Stimulated activated CD8-positive, alpha-beta memory T cell treated with anti-CD3 and anti-CD28 coated beads, Interleukin-4, amount 100 ng/mL, for 4 hours (primary cell): Measurements from ENCODE around the gene PCDHB1.

ENCODE experiments used
- DNase-seq, 2 donors: peaks; one replicate each; pipeline ENCODE4 v3.0.0-alpha.2; 2020; ENCODE audit warnings: low read depth in 2 of 2, low spot score in 1 of 2

Gene PCDHB1, protein sequence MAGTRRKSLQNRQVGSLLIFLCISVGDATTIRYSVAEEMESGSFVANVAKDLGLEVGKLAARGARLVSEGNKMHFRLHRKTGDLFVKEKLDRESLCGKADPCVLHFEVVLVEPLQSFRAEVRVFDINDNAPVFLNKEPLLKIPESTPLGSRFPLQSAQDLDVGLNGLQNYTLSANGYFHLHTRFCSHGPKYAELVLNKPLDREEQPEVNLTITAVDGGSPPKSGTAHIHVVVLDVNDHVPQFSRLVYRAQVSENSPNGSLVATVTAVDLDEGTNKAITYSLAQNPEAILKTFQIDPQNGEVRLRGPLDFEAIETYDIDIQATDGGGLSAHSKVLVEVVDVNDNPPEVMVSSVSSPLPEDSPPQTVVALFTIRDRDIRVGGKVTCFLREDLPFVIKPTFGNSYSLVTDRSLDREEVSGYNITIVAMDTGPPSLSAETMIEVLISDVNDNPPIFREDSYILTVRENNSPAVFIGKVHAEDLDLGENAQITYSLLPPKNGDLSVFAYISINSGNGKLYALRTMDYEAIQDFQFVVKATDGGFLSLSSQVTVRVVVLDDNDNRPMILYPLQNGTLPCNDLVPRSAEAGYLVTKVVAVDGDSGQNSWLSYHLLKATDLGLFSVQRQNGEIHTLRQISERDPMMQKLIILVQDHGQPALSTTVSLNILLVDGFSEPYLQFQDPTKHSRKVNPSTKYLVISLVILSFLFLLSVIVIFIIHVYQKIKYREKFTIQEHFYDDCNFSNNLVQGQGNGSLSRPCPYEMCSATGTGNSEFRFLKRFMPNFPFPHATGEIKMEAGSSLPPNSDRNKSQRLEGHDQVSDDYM

DNA sequence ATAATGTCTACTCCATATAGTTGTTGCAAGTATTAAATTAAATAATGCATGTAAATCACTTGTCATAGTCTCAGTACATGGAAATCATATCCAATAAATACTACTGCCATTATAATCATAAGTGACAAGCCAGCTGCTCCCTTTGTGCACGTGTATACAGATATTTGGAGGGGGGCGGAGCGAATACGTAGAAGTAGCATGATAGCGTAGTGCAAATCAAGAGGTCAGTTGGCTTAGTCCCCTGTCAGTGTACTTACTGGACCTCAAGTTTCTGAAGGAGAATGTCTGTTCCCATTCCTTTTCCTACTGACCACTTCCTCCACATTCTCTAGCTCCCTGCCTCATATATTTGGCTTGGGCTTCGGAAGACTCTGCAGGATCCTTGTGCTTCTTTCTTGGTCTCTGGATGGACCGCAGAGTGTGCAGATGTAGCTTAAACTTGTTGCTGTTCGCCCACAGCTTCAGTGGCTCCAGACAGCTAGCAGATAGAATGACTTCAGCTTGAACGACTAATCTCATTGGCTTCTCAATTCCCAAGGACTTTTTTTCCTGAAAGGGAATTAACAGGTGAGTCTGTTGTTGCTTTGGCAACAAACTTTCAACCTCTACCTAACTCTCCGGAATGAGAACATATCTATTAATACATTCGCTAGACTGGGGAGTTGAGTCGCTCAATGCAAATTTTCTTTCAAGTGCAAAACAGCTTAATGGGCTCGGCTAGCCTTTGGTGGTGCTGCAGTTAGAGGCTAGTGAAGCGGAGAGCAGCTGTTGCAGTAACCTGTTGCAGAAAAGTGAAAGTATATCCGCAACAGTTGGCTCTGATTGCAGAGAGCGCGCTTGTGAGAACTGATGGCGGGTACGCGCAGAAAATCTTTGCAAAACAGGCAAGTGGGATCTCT lies at the start of gene PCDHB1:
Gene PCDHB1 (plus strand): TSS at position 753 of the 899 bp plus-strand sequence. CDS start 97 bp downstream, at position 850.
- DNase-seq: no peak

DNA sequence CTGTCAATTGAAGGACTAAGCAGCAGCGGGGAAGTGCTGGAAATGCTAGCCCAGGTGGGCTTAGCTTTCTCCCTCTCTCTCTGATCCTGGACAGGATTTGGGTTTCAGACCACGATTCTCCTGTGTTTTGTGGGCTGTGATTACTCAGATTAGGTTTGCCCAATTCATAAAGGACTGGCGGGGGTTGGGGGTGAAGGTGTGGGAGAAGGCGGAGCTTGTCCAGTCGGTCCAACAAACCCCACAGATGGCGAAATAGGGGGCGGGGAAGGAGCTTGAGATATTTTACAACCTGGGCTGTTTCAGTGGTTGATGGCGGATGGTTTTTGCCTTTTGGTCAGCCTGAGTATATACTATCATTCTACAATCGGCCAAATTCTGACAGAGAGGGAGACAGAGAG lies 49.7 kb upstream of the PCDHB1 start:
- DNase-seq: no peak

DNA sequence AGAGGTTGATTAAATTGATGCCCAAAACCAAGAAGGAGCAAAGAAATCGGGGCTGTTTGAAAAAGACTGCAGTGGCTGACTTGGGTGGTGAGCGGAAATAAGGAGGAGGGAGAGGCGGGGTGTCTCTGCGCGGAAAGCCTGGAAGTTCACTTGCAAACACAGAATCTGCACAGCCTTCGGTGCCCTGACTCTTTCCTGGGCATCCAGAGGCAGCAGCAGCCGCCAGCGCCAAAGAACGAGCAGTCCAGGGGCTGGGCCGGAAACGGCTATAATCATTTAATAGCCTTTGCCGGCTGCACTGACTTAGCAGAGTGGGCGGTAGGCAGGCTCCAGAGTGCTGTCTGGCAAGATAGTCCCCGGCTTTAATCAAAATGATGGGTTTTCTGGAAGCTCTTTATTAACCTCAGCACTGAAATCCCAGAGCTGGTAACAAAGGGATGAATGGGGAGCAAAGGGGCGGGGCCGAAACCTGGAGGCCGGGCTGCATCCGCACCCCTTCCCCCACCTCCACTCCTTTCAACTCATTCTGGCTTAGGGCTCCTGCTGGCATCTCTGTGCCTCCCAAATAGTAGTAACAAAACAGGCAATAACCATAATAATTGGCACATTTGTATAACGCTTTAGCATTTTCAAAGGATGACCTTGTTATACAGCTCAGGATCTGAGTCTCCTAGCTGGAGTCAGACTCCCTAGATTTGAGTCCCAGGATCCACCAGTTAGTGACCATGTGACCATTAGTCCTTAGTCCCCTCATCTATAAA lies 49.1 kb upstream of the PCDHB1 start:
- no peak for DNase-seq

DNA sequence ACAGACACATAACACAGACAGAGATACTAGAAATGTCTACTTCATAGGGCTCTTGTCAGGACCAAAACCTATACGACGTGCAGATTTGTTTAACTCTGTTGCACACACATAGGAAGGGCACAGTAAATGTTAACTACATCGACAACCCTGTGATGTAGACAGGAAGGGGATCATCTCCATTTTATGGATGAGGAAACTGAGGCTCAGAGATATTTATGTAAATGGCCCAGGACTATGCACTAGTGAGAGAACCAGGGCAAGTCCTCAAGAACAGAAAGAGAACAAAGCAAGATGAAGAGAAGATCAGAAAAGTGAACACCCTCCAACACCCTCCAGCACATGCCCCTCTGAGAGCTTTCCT lies 48.6 kb upstream of the PCDHB1 start:
- DNase-seq: no peak

- no peak for DNase-seq
Observed at GRCh38 chr5:141003031-141003430, 48.1 kb upstream of the PCDHB1 start.

DNA sequence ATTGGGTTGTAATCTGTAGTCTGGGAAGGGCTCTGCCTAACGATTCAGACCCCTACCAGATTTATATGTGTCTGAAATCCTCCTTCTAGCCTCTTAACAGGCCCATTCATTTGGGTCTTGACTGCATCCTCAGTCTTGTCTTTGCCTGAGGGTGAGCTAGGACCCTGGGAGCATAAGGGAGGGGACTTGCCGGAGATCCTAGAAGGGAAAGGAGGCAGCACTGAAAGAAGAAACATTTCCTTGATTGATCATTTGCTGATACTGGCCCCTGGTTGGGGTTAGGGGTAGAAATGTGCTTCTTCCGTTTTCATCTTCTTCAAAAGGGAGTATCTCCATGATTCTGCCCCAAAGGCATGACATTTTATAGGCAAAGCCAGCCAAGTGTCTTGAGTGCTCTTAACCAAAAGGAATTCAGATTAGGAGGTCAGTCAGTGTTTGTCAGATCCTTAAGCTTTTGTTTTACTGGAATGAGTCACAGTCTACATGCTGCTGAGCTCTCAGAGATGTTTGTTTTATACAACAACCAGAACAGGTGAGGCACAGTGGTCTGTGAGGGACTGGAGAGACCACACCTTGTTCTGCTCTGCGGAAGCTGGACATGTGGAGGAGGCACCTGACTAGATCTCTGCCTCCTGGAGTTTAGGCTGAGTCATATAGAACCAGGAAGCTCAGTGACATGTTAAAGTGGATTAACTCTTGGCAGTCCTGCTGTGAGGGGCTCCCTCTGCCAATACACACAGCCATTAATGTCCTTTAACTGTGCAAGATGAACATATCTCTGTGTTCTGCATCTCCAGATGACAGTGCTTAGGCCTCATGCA lies 47.2 kb upstream of the PCDHB1 start:
- DNase-seq: no peak

DNA sequence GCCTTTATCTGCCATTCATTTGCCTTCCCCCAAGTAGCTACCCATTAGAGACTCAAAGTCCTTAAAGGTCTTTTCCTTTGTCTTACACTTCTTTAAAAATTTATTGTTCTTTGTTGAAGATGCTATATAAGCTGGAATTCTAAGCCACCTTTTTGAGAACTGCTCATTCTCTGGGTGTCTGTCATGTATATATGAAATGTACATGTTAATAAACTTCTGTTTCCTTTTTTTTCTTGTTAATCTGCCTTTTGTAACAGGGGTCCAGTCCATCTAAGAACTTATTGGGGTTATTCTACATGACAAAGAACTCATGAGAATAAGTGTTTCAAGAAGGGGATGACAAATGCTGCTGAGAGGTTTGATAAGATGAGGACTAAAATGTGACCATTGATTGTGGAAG lies 43.4 kb upstream of the PCDHB1 start:
- DNase-seq: no peak

DNA sequence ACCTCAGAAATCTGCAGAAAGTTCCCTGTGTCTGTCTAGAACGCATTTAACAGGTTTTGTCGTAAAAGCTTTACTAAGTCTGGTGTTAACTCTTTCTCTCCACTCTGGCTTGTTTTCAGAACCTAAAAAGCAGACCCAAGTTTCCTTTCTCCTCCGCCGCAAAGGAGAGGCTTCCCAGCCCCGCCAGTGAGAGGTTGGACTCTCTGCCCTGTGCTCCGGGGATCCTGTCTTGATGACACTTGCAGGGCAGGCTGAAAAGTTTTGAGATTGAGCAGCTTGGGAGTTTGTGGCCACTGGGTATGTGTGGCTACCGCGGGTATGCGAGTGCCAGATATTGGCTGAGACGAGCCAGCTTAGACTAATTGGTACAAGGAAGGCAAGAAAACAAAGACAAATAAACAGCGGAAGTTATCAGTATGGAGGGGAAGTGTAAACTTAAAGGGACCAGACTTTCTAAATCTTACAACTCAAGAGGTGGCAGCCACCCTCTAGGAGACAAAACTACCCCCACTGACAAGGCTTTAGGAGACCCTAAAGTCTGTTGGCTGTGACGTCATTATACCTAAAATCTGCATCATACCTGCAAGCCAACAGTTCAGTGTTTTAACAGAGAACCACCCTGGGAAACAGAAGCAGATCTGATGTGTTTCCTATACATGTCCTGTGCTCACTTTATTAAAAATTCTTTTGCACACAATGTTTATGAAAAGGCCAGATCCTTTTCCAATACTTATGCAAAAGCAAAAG lies 41.0 kb upstream of the PCDHB1 start:
- no peak for DNase-seq

GRCh38 chr5:141017943-141018342 lies 33.2 kb upstream of the PCDHB1 start:
- DNase-seq: no peak

- DNase-seq: no peak
Observed at GRCh38 chr5:141022384-141022783, 28.8 kb upstream of the PCDHB1 start.

- DNase-seq: no peak
Observed at GRCh38 chr5:141031006-141031405, 20.2 kb upstream of the PCDHB1 start.

DNA sequence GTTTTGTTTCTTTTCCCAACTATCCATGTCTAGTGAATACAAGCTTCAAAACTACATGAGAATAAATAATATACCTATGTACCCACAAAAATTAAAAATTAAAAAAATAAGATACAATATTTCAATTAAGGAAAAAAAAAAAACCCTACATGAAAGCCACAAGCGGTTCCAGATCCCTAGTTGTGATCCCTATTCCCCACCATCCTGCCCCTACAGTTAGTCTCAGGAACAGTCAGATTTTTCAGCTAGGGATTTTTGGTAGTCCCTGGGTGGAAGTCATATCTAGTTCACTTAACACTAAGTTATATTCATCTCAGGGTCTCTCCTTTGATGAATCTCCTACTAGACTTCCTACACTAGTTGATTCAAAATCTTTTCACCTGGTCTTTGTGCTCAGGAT lies 18.5 kb upstream of the PCDHB1 start:
- DNase-seq: no peak

- DNase-seq: no peak
Observed at GRCh38 chr5:141039061-141039460, 12.1 kb upstream of the PCDHB1 start.

DNA sequence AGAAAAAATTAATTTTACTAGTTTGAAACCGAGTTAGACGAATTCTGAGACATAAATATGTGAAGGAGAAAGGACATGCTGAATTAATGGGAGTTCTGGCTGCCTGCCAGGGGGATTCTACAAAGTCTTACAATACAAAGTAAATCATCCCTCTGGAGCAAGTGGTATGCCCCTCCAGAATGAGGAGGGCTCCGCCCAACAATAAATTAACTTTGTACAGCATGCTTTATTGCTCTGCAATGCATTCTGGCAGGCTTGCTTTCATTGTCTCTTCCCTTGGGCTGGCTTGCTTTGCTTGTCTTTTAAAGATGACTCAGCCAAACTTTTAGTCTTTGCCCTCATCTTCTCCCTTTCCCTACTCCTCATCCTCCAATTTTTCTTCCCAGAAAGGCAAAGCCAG lies 11.7 kb upstream of the PCDHB1 start:
- DNase-seq: no peak

GRCh38 chr5:141040093-141040770 lies 10.9 kb upstream of the PCDHB1 start:
- no peak for DNase-seq

DNA sequence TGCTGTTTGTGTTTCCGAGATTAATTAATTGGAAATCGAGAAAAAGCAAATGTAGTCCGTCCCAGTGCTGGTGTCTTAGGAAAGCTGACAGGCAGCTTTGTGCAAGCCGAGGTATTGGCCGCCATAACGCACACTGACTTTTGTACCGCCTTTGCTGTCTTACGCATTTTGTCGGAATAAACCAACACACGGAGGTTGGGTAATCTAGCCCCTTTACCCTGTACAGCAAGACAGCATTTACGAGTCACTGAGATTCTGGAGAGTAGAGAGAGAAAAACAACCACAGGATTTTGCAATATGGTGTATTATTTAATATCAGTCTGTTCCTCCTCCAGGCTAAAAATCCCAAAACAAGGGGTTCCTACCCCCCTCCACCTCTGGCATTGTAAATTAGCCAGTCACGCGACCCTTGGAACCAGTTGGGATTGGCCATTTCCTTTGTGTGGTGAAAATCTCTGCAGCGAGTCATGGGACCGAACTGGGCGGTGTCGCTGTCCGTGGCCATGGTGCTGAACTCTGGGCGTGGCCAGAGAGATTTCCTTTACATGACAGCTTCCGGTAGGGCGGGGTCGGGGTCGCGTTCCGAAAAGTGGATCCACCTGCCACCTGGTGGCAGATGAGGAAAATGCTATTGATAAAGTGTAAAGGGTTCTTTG lies 10.3 kb upstream of the PCDHB1 start:
- DNase-seq: peak in 1 of 2 donors; percentile 2

- DNase-seq: no peak
Observed at GRCh38 chr5:141041427-141041785, 9.8 kb upstream of the PCDHB1 start.

DNA sequence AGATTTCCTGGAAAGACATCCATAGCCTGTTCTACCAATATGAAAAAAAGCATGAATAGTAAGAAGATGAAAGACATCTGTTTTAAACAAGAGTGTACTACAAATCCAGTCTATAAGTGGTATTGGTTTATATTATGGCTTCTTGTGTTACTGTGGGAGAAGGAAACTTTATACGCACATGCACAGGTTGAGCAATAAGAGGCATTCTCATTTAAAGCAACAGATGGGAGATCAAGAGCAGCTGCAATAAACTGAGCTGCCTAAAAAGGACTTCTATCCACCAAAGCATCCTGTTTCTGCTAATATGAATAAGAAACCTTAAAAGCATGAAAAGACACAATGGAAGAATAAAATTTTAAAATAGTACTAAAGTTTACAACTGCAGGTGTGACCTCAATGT lies 8.6 kb upstream of the PCDHB1 start:
- DNase-seq: no peak
